Measurements from ENCODE around the gene MTRF1L. TPM values are rescaled to one million over a fixed set of nuclear protein-coding genes. Genes with fewer than 3 reads are reported as not detected.
"Not testable (repeated sequence)": the region's sequence is repeated elsewhere in the genome, so short reads cannot be mapped to it uniquely, and the experiment has no call there.

MTRF1L gene
- total RNA-seq, 2 donors from 2014 or later = 23.6 to 30.8 TPM

DNA sequence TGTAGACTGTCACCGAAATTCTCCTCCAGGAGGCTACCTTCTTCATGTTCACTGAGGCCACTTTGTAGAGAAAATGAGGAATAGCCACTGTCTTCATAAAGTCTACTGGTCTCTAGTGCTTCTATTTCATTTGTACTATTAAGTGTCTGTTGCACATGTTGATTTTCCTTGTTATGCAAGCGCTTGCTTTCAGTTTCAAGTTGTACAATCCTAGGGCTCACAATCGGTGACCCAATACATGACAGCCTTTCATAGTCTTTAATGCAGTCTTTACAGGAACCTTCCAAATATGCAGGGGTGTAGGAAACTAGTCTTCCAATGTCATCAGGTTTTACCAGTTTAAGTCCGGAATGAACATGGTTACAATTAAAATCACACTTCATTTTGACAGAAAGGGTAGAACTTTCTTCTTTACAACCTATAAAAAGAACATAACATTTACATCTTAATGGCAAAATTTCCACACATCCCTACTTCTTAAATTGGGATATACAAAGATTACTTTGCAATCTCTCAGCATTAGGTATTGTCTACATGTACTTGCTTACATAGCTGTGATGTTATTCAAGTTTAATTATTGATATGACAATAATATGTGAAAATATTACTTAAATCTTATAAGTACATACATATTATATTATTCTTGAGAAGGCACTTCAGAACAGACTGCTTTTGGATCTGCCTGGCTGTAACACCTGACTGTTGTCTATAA lies 27.1 kb downstream of the MTRF1L start:
- Mint-ChIP-seq H3K4me3 (peak overlapping the region; percentile 81), H3K36me3 (peaks cover 44% of the 10 kb centered on the region), H3K27ac (peak overlapping the region; percentile 75 to 93), H3K9me3 (no peaks in the 10 kb centered on the region), H3K4me1 (ENCODE audit: low read depth in 2 of 2) (peaks cover 26 to 28% of the 10 kb centered on the region in 2 donors), H3K27me3 (no peaks in the 10 kb centered on the region)
- no peak for DNase-seq (ENCODE audit: low spot score)
- peak; percentile 82 to 85 for ATAC-seq

DNA sequence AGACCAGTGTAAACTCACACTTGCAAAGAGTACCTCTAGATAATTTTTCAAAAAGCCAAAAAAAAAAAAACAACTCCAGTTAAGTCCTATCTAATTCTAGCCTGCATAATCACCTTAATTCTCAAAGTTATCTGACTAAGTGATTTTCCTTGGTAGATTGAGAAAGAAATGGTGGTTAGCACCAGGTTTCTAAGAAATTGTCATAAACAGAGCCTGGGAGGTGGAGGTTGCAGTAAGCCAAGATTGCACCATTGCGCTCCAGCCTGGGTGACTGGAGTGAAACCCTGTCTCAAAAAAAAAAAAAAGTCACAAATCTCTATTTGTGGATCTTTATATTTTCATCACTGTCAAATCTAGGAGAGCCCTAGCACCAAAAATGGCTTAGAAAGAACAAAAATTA lies 28.6 kb downstream of the MTRF1L start:
- DNase-seq (ENCODE audit: low spot score) (peak; percentile 68), ATAC-seq (peak; percentile 71 to 88)
- Mint-ChIP-seq H3K27me3 (no peaks in the 10 kb centered on the region), H3K9me3 (peaks cover 6% of the 10 kb centered on the region), H3K4me3 (peak overlapping the region; percentile 32), H3K4me1 (ENCODE audit: low read depth in 2 of 2) (peaks cover 18 to 22% of the 10 kb centered on the region in 2 donors), H3K27ac (peak overlapping the region; percentile 60 to 72), H3K36me3 (peaks cover 46% of the 10 kb centered on the region)

GRCh38 chr6:152969688-152970418 lies 32.7 kb downstream of the MTRF1L start:
- no peaks in the 10 kb centered on the region for H3K27me3 Mint-ChIP-seq
- H3K27ac Mint-ChIP-seq = no peak overlapping the region
- no peak overlapping the region for H3K4me3 Mint-ChIP-seq
- peaks cover 1 to 8% of the 10 kb centered on the region in 2 donors for H3K4me1 Mint-ChIP-seq (ENCODE audit: low read depth in 2 of 2)
- peaks cover 42% of the 10 kb centered on the region for H3K36me3 Mint-ChIP-seq
- ATAC-seq (no peak), DNase-seq (ENCODE audit: low spot score) (no peak)
- peaks cover 14% of the 10 kb centered on the region for H3K9me3 Mint-ChIP-seq

DNA sequence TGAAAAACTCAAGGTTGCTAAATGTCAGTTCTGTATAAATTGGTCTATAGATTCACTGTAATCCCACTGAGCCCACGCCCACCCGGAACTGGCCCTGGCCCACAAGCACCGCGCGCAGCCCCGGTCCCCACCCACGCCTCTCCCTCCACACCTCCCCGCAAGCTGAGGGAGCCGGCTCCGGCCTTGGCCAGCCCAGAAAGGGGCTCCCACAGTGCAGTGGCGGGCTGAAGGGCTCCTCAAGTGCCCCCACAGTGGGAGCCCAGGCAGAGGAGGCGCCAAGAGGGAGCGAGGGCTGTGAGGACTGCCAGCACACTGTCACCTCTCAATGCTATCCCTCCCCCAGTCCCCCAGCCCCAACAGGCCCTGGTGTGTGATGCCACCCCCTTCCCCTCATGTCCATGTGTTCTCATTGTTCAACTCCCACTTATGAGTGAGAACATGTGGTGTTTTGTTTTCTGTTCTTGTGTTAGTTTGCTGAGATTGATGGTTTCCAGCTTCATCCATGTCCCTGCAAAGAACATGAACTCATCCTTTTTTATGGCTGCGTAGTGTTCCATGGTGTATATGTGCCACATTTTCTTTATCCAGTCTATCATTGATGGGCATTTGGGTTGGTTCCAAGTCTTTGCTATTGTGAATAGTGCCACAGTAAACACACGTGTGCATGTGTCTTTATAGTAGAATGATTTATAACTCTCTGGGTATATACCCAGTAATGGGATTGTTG lies 36.2 kb downstream of the MTRF1L start:
- H3K9me3 Mint-ChIP-seq = peaks cover 14% of the 10 kb centered on the region
- H3K4me3 Mint-ChIP-seq; H3K4me1 Mint-ChIP-seq (ENCODE audit: low read depth in 2 of 2); H3K27ac Mint-ChIP-seq; ATAC-seq; DNase-seq (ENCODE audit: low spot score): not testable (repeated sequence)
- H3K36me3 Mint-ChIP-seq = peaks cover 24% of the 10 kb centered on the region
- peaks cover 16 to 26% of the 10 kb centered on the region in 2 donors for H3K27me3 Mint-ChIP-seq

DNA sequence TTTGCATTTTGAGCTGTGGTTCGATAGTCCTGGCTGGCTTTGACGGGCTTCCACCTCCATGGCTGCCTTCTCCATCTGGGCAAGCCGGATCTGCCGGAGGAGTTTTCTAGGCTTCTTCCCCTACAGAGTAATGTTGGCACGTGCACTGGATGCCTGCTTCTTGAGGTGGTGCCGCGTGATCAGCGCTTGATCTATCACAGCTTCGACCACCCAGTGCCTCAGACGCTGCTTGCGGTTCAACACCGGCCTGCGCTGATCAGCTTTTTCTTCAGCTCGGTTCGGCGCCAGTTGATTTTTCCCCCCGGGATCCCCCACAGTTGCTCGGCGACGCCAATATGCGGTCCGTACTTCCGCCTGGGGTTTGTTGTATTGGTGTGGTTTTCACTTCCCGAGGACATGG lies 43.2 kb downstream of the MTRF1L start:
- DNase-seq (ENCODE audit: low spot score) (no peak), ATAC-seq (no peak)
- peaks cover 20 to 33% of the 10 kb centered on the region in 2 donors for H3K27me3 Mint-ChIP-seq

GRCh38 chr6:152957796-152958195 lies 44.7 kb downstream of the MTRF1L start:
- H3K27me3 Mint-ChIP-seq = peaks cover 21 to 25% of the 10 kb centered on the region in 2 donors
- H3K27ac Mint-ChIP-seq = no peak overlapping the region
- DNase-seq (ENCODE audit: low spot score) (no peak), ATAC-seq (no peak)
- H3K4me1 Mint-ChIP-seq (ENCODE audit: low read depth in 2 of 2) = no peaks in the 10 kb centered on the region
- H3K9me3 Mint-ChIP-seq = no peaks in the 10 kb centered on the region
- no peak overlapping the region for H3K4me3 Mint-ChIP-seq
- no peaks in the 10 kb centered on the region for H3K36me3 Mint-ChIP-seq

More for the DNA sequence above, 43.2 kb downstream of the MTRF1L start:
- Mint-ChIP-seq H3K36me3 (no peaks in the 10 kb centered on the region), H3K4me3 (no peak overlapping the region), H3K4me1 (ENCODE audit: low read depth in 2 of 2) (no peaks in the 10 kb centered on the region), H3K27ac (no peak overlapping the region), H3K9me3 (no peaks in the 10 kb centered on the region)

- Mint-ChIP-seq H3K36me3 (no peaks in the 10 kb centered on the region), H3K27ac (no peak overlapping the region), H3K9me3 (no peaks in the 10 kb centered on the region), H3K27me3 (peaks cover 16 to 19% of the 10 kb centered on the region in 2 donors), H3K4me1 (ENCODE audit: low read depth in 2 of 2) (no peaks in the 10 kb centered on the region), H3K4me3 (no peak overlapping the region)
- DNase-seq (ENCODE audit: low spot score) (no peak), ATAC-seq (no peak)
Observed at GRCh38 chr6:152954443-152954842, 48.1 kb downstream of the MTRF1L start.

GRCh38 chr6:152952866-152953509 lies 49.5 kb downstream of the MTRF1L start:
- no peak overlapping the region for H3K4me3 Mint-ChIP-seq
- ATAC-seq = no peak
- no peak for DNase-seq (ENCODE audit: low spot score)
- no peak overlapping the region for H3K27ac Mint-ChIP-seq
- H3K9me3 Mint-ChIP-seq = no peaks in the 10 kb centered on the region
- peaks cover 20 to 21% of the 10 kb centered on the region in 2 donors for H3K27me3 Mint-ChIP-seq
- no peaks in the 10 kb centered on the region for H3K36me3 Mint-ChIP-seq
- H3K4me1 Mint-ChIP-seq (ENCODE audit: low read depth in 2 of 2) = peaks cover 4 to 5% of the 10 kb centered on the region in 2 donors

DNA sequence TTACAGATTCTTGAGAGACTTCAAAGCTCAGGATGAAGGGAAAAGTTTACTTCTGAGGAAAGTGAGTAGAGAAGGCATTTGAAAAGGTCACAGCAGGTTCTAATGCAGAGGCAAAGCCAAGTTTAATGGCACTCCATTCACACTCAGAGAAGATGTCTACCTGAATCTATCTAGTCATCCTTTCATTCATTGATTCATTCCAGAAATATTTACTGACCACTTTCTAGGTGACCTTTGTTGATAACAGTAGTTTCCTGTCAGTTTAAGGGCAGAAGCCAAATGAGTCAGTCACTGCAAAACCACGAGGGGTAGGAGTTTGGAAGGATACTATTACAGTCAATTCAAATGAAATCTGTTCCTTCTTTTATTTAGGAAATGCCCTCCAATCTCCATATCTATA lies 50.5 kb downstream of the MTRF1L start:
- ATAC-seq (no peak), DNase-seq (ENCODE audit: low spot score) (no peak)
- Mint-ChIP-seq H3K36me3 (no peaks in the 10 kb centered on the region), H3K9me3 (no peaks in the 10 kb centered on the region), H3K4me3 (no peak overlapping the region), H3K4me1 (ENCODE audit: low read depth in 2 of 2) (peaks cover 6 to 7% of the 10 kb centered on the region in 2 donors), H3K27ac (no peak overlapping the region), H3K27me3 (peaks cover 25% of the 10 kb centered on the region in 2 donors)

- H3K27me3 Mint-ChIP-seq = peaks cover 28 to 30% of the 10 kb centered on the region in 2 donors
- H3K4me3 Mint-ChIP-seq = no peak overlapping the region
- DNase-seq (ENCODE audit: low spot score) (no peak), ATAC-seq (no peak)
- no peaks in the 10 kb centered on the region for H3K9me3 Mint-ChIP-seq
- peaks cover 6 to 7% of the 10 kb centered on the region in 2 donors for H3K4me1 Mint-ChIP-seq (ENCODE audit: low read depth in 2 of 2)
- H3K27ac Mint-ChIP-seq = no peak overlapping the region
- H3K36me3 Mint-ChIP-seq = no peaks in the 10 kb centered on the region
Observed at GRCh38 chr6:152950240-152950639, 52.3 kb downstream of the MTRF1L start.

DNA sequence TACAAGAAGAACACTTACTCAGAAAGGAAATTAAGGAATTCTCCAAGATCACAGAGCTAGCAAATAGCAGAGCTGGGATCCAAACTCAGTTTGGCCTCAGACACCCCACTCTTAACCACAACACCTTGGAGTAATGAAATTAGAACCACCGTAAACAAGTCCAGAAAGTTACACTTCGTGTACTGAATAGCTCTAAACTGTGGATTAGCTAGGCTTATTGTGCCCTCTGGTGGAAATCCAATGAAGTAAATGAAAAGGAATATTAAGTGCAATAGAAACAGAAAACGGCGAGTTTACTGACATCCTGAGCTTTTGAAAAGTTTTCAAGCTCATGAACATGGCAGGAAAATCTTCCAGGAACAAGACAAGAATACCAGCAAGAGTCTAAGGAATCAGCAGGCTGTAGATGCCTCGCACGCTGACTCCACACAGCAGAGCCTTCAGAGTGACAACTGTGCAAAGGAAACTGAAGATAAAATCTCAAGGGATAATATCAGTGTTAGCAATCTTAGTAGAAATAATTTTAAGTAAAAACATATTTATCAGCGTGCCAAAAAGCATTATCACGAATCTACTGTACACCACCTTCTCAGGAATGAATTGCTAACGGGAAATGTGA lies 54.2 kb downstream of the MTRF1L start:
- ATAC-seq = no peak
- H3K4me1 Mint-ChIP-seq (ENCODE audit: low read depth in 2 of 2) = peaks cover 6 to 7% of the 10 kb centered on the region in 2 donors
- H3K36me3 Mint-ChIP-seq = no peaks in the 10 kb centered on the region
- peak overlapping the region; percentile 31 for H3K4me3 Mint-ChIP-seq
- peak overlapping the region in 1 of 2 donors; percentile 32 for H3K27ac Mint-ChIP-seq
- DNase-seq (ENCODE audit: low spot score) = no peak
- no peaks in the 10 kb centered on the region for H3K9me3 Mint-ChIP-seq
- peaks cover 30 to 35% of the 10 kb centered on the region in 2 donors for H3K27me3 Mint-ChIP-seq

GRCh38 chr6:152946995-152947394 lies 55.5 kb downstream of the MTRF1L start:
- no peak overlapping the region for H3K27ac Mint-ChIP-seq
- H3K36me3 Mint-ChIP-seq = no peaks in the 10 kb centered on the region
- no peaks in the 10 kb centered on the region for H3K9me3 Mint-ChIP-seq
- DNase-seq (ENCODE audit: low spot score) (no peak), ATAC-seq (no peak)
- peaks cover 6 to 7% of the 10 kb centered on the region in 2 donors for H3K4me1 Mint-ChIP-seq (ENCODE audit: low read depth in 2 of 2)
- no peak overlapping the region for H3K4me3 Mint-ChIP-seq
- peaks cover 27 to 35% of the 10 kb centered on the region in 2 donors for H3K27me3 Mint-ChIP-seq

DNA sequence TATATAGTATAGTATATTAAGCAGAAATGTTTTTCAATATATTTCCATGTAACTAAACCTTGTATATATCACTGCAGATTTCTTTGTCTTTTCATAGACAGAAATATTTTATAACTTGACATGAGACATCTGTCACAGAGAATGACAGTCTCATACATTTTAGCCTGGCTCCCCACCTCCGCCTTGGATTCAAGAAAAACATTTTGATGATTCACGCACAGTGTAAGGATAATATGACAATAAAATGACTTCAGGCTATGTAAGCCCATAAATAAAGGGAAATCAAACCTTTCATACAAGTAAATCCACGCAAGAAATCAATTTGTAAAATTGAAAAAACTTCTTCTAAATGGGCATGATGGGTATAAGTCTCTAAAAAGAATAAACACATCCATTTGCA lies 56.0 kb downstream of the MTRF1L start:
- Mint-ChIP-seq H3K36me3 (no peaks in the 10 kb centered on the region), H3K27me3 (peaks cover 30 to 36% of the 10 kb centered on the region in 2 donors), H3K4me1 (ENCODE audit: low read depth in 2 of 2) (peaks cover 6 to 7% of the 10 kb centered on the region in 2 donors), H3K27ac (no peak overlapping the region), H3K9me3 (no peaks in the 10 kb centered on the region), H3K4me3 (no peak overlapping the region)
- no peak for ATAC-seq
- no peak for DNase-seq (ENCODE audit: low spot score)
